SK-N-SH (cell line): ENCODE data around the gene CSRP3.
"Not testable (repeated sequence)": the region's sequence is repeated elsewhere in the genome, so short reads cannot be mapped to it uniquely, and the experiment has no call there.

Experiments
- CTCF ChIP-seq: fragments of 200-600 bp; sonication (generic); IDR thresholded peaks from 2 replicates; pipeline ENCODE4 v1.6.1; 2017; ENCODE audit warnings: antibody characterized with exemption, mild to moderate bottlenecking, moderate library complexity
- ELF1 ChIP-seq: IDR thresholded peaks from 2 replicates; pipeline ENCODE4 v1.4.0; 2012
- FOXJ3 ChIP-seq: sonication (generic); formaldehyde crosslinking; IDR thresholded peaks from 2 replicates; pipeline ENCODE4 v1.5.1; 2020; ENCODE audit warnings: mild to moderate bottlenecking, missing genetic modification reagents
- FOXM1 ChIP-seq: IDR thresholded peaks from 2 replicates; pipeline ENCODE4 v1.4.0; 2012; ENCODE audit warnings: low read depth, mild to moderate bottlenecking
- GABPA ChIP-seq: IDR thresholded peaks from 2 replicates; pipeline ENCODE4 v1.4.0; 2012; ENCODE audit warnings: low read depth, mild to moderate bottlenecking
- JUND ChIP-seq: IDR thresholded peaks from 2 replicates; pipeline ENCODE4 v1.4.0; 2012
- MEF2A ChIP-seq: IDR thresholded peaks from 2 replicates; pipeline ENCODE4 v1.4.0; 2012; ENCODE audit warnings: low read depth, borderline replicate concordance
- TCF12 ChIP-seq: IDR thresholded peaks from 2 replicates; pipeline ENCODE4 v1.4.0; 2012
- YY1 ChIP-seq: IDR thresholded peaks from 2 replicates; pipeline ENCODE4 v1.4.0; 2012; ENCODE audit warnings: low read depth, mild to moderate bottlenecking

GRCh38 chr11:19136884-19137283, 64.9 kb downstream of the CSRP3 start:
- TF ChIP-seq MEF2A, CTCF, YY1, TCF12, GABPA, ELF1, FOXJ3, FOXM1, JUND: not testable (repeated sequence)
